Tibial nerve (tissue), 4 donors: ENCODE results near the gene DBH.

ENCODE experiments used
- EP300 ChIP-seq, 2 donors: sonication (generic); formaldehyde crosslinking; IDR thresholded peaks; one replicate each; pipeline ENCODE4 v1.6.1; 2017; ENCODE audit warnings: antibody characterized with exemption in 2 of 2, mild to moderate bottlenecking in 1 of 2
- POLR2A ChIP-seq, 2 donors: fragments of 450-650 bp; IDR thresholded peaks; one replicate each; pipeline ENCODE4 v1.6.1; 2017; ENCODE audit warnings: antibody characterized with exemption in 2 of 2, mild to moderate bottlenecking in 2 of 2, moderate library complexity in 2 of 2
- TF ChIP-seq, protein P1 (sequence below), 5 experiments: fragments of 200-600 bp in 3 of 5; fragments of 450-650 bp in 2 of 5; sonication (generic) in 3 of 5; IDR thresholded peaks; one replicate each; pipeline ENCODE4 v1.5.1; 2016 to 2019; ENCODE audit warnings: antibody characterized with exemption in 5 of 5, mild to moderate bottlenecking in 3 of 5, moderate library complexity in 2 of 5

- TF ChIP-seq, protein P1, sequence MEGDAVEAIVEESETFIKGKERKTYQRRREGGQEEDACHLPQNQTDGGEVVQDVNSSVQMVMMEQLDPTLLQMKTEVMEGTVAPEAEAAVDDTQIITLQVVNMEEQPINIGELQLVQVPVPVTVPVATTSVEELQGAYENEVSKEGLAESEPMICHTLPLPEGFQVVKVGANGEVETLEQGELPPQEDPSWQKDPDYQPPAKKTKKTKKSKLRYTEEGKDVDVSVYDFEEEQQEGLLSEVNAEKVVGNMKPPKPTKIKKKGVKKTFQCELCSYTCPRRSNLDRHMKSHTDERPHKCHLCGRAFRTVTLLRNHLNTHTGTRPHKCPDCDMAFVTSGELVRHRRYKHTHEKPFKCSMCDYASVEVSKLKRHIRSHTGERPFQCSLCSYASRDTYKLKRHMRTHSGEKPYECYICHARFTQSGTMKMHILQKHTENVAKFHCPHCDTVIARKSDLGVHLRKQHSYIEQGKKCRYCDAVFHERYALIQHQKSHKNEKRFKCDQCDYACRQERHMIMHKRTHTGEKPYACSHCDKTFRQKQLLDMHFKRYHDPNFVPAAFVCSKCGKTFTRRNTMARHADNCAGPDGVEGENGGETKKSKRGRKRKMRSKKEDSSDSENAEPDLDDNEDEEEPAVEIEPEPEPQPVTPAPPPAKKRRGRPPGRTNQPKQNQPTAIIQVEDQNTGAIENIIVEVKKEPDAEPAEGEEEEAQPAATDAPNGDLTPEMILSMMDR (IDR thresholded peaks at IDR 0.05), result no peak
- TF ChIP-seq POLR2A (IDR thresholded peaks at IDR 0.05), result no peak
- TF ChIP-seq EP300 (IDR thresholded peaks at IDR 0.05), result no peak
These were observed 2.0 kb upstream of the DBH start for GRCh38 chr9:133634081-133634691.
